HG02759 (cell line): ENCODE measurements around the gene UBB.
"Not testable (repeated sequence)": the region's sequence is repeated elsewhere in the genome, so short reads cannot be mapped to it uniquely, and the experiment has no call there.

Source experiments
- ATAC-seq: cut with Tn5 transposase; IDR thresholded peaks from one replicate; pipeline ENCODE4 v1.9.1; 2021; ENCODE audit warnings: mild to moderate bottlenecking, moderate library complexity; ENCODE audit not compliant: unreplicated experiment

UBB gene

GRCh38 chr17:16374146-16374938 lies 6.5 kb upstream of the UBB start:
- no peak for ATAC-seq

- ATAC-seq = no peak
Measured at GRCh38 chr17:16377941-16378341, 3.0 kb upstream of the UBB start.

- ATAC-seq = no peak
Measured at GRCh38 chr17:16378636-16379282, 2.1 kb upstream of the UBB start.

GRCh38 chr17:16379654-16380053 lies 1.2 kb upstream of the UBB start:
- ATAC-seq = no peak

GRCh38 chr17:16381496-16381820 lies 567 bp downstream of the UBB start:
- peak; percentile 3 for ATAC-seq

GRCh38 chr17:16383216-16383615 lies 2.3 kb downstream of the UBB start:
- no peak for ATAC-seq

GRCh38 chr17:16383772-16384287 lies 2.9 kb downstream of the UBB start:
- ATAC-seq = no peak

- ATAC-seq = no peak
Measured at GRCh38 chr17:16384557-16384956, 3.7 kb downstream of the UBB start.

- not testable (repeated sequence) for ATAC-seq
Measured at GRCh38 chr17:16386126-16386507, 5.2 kb downstream of the UBB start.

GRCh38 chr17:16391451-16391850 lies 10.6 kb downstream of the UBB start:
- ATAC-seq = no peak

- not testable (repeated sequence) for ATAC-seq
Measured at GRCh38 chr17:16392491-16392890, 11.6 kb downstream of the UBB start.

- ATAC-seq = not testable (repeated sequence)
Measured at GRCh38 chr17:16395887-16396286, 15.0 kb downstream of the UBB start.

GRCh38 chr17:16396693-16397092 lies 15.8 kb downstream of the UBB start:
- ATAC-seq = not testable (repeated sequence)

GRCh38 chr17:16398270-16399267 lies 17.7 kb downstream of the UBB start:
- ATAC-seq = peak; percentile 85

GRCh38 chr17:16403847-16404246 lies 23.0 kb downstream of the UBB start:
- ATAC-seq = not testable (repeated sequence)

- ATAC-seq = no peak
Measured at GRCh38 chr17:16406742-16407674, 26.1 kb downstream of the UBB start.

GRCh38 chr17:16407911-16408588 lies 27.2 kb downstream of the UBB start:
- ATAC-seq = peak; percentile 83

- ATAC-seq = peak; percentile 37
Measured at GRCh38 chr17:16415031-16415924, 34.4 kb downstream of the UBB start, which contains the start of gene TRPV2. TRPV2 (plus strand) TSS chr17:16415571; CDS start chr17:16417669, 2,098 bp downstream.
